GM12878 (cell line): ENCODE measurements around the gene GNPTAB. TPM values are rescaled to one million over a fixed set of nuclear protein-coding genes. Genes with fewer than 3 reads are reported as not detected.

Source experiments
- ATAC-seq: fragments of 200-7000 bp; cut with Tn5 transposase; 3 replicates; pipeline ENCODE4 v1.9.1; 2020; ENCODE audit warnings: mild to moderate bottlenecking, moderate library complexity
- BruUV-seq: library from RNA; stranded (reverse); fragments of 400-500 nt; replicated peaks from 2 replicates; lab custom pipeline; 2021; lab: Mats Ljungman, UMichigan
- CTCF ChIA-PET: fragments of 300-600 bp; sonication (Branson Sonifier 250); formaldehyde crosslinking; extraction: SDS; loops from one replicate; lab custom pipeline; 2021; ENCODE audit warnings: inconsistent platforms; lab: Yijun Ruan, JAX
- POLR2A ChIA-PET: fragments of 350-600 bp; formaldehyde crosslinking; extraction: SDS; loops from one replicate; lab custom pipeline; 2021; ENCODE audit warnings: inconsistent platforms; lab: Charles Lee
- RAD21 ChIA-PET: fragments of 300-600 bp; sonication (Branson Sonifier 250); formaldehyde crosslinking; loops from one replicate; lab custom pipeline; 2023; ENCODE audit warnings: antibody characterized with exemption; ENCODE audit not compliant: unreplicated experiment; lab: Charles Lee
- SMC1A ChIA-PET: fragments of 300-600 bp; sonication (Branson Sonifier 250); formaldehyde crosslinking; loops from one replicate; lab custom pipeline; 2023; ENCODE audit not compliant: unreplicated experiment, uncharacterized antibody; lab: Charles Lee
- DNase-seq: peaks from one replicate; pipeline ENCODE4 v3.0.0-alpha.2; 2011; ENCODE audit warnings: low read depth, low spot score
- FAIRE-seq: peaks from 3 replicates; lab custom pipeline; 2011; peaks lifted over from hg19 to GRCh38; lab: Jason Lieb, UNC
- H2AFZ ChIP-seq: 2 replicates; pipeline ENCODE4 v1.6.0; 2011; ENCODE audit warnings: low read depth, low read length, control low read depth; ENCODE audit not compliant: control insufficient read depth
- H3K27ac ChIP-seq: 2 replicates; pipeline ENCODE4 v1.5.1; 2011; ENCODE audit warnings: control low read depth; ENCODE audit not compliant: control insufficient read depth, insufficient read depth
- H3K27me3 ChIP-seq, 2 experiments: replicated peaks in 1 of 2; 2 replicates each; pipeline versions ENCODE4 v1.6.0 to v1.6.1; 2011; ENCODE audit warnings: low read length in 1 of 2; ENCODE audit not compliant: control insufficient read depth in 2 of 2, insufficient read depth in 2 of 2
- H3K36me3 ChIP-seq, 2 experiments: 2 replicates each; pipeline ENCODE4 v1.5.1; 2011; ENCODE audit warnings: low read length in 1 of 2; ENCODE audit not compliant: control insufficient read depth in 2 of 2, insufficient read depth in 2 of 2
- H3K4me1 ChIP-seq: 2 replicates; pipeline ENCODE4 v1.6.1; 2011; ENCODE audit warnings: mild to moderate bottlenecking, low read length, moderate library complexity, mixed read lengths; ENCODE audit not compliant: control insufficient read depth, insufficient read depth
- H3K4me2 ChIP-seq: 2 replicates; pipeline ENCODE4 v1.6.0; 2011; ENCODE audit warnings: control low read depth; ENCODE audit not compliant: control insufficient read depth, insufficient read depth
- H3K4me3 ChIP-seq: fragments of 200-600 bp; sonication (generic); 2 replicates; pipeline ENCODE4 v1.5.1; 2016
- H3K79me2 ChIP-seq: 2 replicates; pipeline ENCODE4 v1.6.0; 2011; ENCODE audit warnings: low read length; ENCODE audit not compliant: control insufficient read depth, insufficient read depth
- H3K9ac ChIP-seq: 2 replicates; pipeline ENCODE4 v1.8.0; 2011; ENCODE audit warnings: low read length, control low read depth, mixed read lengths; ENCODE audit not compliant: control insufficient read depth, insufficient read depth
- H3K9me3 ChIP-seq: replicated peaks from 3 replicates; pipeline ENCODE4 v1.5.1; 2011; ENCODE audit warnings: mild to moderate bottlenecking, low read length; ENCODE audit not compliant: control insufficient read depth, insufficient read depth
- H4K20me1 ChIP-seq: 2 replicates; pipeline ENCODE4 v1.6.0; 2011; ENCODE audit not compliant: control insufficient read depth, insufficient read depth
- ASH2L ChIP-seq: fragments of 300-600, 200-600 bp; sonication (generic); IDR thresholded peaks from 2 replicates; pipeline ENCODE4 v1.6.1; 2017; ENCODE audit warnings: low read depth, mild to moderate bottlenecking, borderline replicate concordance
- NFYA ChIP-seq: IDR thresholded peaks from 2 replicates; pipeline ENCODE4 v1.6.1; 2011; ENCODE audit warnings: low read depth, mild to moderate bottlenecking, low read length, improper control_type of control experiment, borderline replicate concordance
- STAT1 ChIP-seq: fragments of 450-650 bp; conservative IDR thresholded peaks from 2 replicates; pipeline ENCODE4 v1.6.1; 2014; ENCODE audit warnings: antibody characterized with exemption, mild to moderate bottlenecking
- ZNF592 ChIP-seq: fragments of 450-650 bp; IDR thresholded peaks from 2 replicates; pipeline ENCODE4 v1.6.1; 2017; ENCODE audit warnings: mild to moderate bottlenecking, moderate library complexity
- WGBS: methylation state at CpG from one replicate; pipeline ENCODE4 v1.1.6; 2016; ENCODE audit warnings: low lambda C conversion rate; ENCODE audit not compliant: insufficient replicate concordance, insufficient coverage; ENCODE audit errors: missing lambda C conversion rate; 5-methylcytosine and 5-hydroxymethylcytosine counted together
- in situ Hi-C: fragments of 300-500 bp; cut with MboI; formaldehyde crosslinking; loops from 9 replicates; pipeline ENCODE4 v1.14.3; 2018; ENCODE audit warnings: mixed read lengths
- intact Hi-C: fragments of 100-400 bp; cut with micrococcal nuclease; formaldehyde crosslinking; loops from one replicate; pipeline ENCODE4 v1.14.2; 2022; ENCODE audit not compliant: unreplicated experiment
- polyA plus RNA-seq, 11 experiments: library from polyadenylated mRNA; depleted of rRNA in 4 of 11; unstranded in 6 of 11; stranded (reverse) in 5 of 11; fragments of >200 nt; fragmentation: Nextera tagmentation in 4 of 11; fragmentation: Illumina TruSeq in 1 of 11; extraction: Ambion mirVana in 4 of 11; extraction: Trizol in 1 of 11; gene quantifications; 1 replicate in 1 of 11; 2 replicates in 10 of 11; pipeline versions ENCODE4 v1.2.1 to v1.2.3, GENCODE V29; 2011 to 2016; ENCODE audit warnings: inconsistent platforms in 2 of 11, missing spikeins in 2 of 11, low read depth in 1 of 11
- total RNA-seq, 4 experiments: library from RNA; depleted of rRNA in 3 of 4; stranded (reverse); fragments of >200 nt in 3 of 4; fragmentation: Illumina TruSeq in 1 of 4; extraction: Trizol in 1 of 4; gene quantifications; 2 replicates each; pipeline versions ENCODE4 v1.2.1 to v1.2.3, GENCODE V29; 2013 to 2021

GNPTAB gene
- total and polyA plus RNA-seq, 10 of the 15 experiments (the other 5 are each of a cell fraction or from before 2014, with no cell fraction given) = 9.8 to 38.9 (median 35.3) TPM

- Histone ChIP-seq H3K4me1 (peaks cover 15% of the 10 kb centered on the region), H3K27ac (no peak overlapping the region), H4K20me1 (no peaks in the 10 kb centered on the region), H2AFZ (no peak overlapping the region), H3K4me3 (no peak overlapping the region), H3K36me3 (no peaks in the 10 kb centered on the region), H3K9ac (no peak overlapping the region), H3K9me3 (no peaks in the 10 kb centered on the region), H3K79me2 (no peaks in the 10 kb centered on the region), H3K4me2 (no peak overlapping the region), H3K27me3 (no peaks in the 10 kb centered on the region)
- ChIA-PET POLR2A (interaction anchor here (0.7 to 3.1 kb wide), 4 partner anchors 10 to 67 kb away, joined by 3 to 14 read pairs (median 4); partner anchors contain the start of gene GNPTAB), RAD21 (interaction anchor here (1.1 to 4.2 kb wide), 6 partner anchors 13 to 426 kb away, joined by 3 to 61 read pairs (median 12); partner anchors contain the start of gene GNPTAB), CTCF (interaction anchor here (0.6 to 10.4 kb wide), 18 partner anchors 10 to 899 kb away, joined by 3 to 179 read pairs (median 12); partner anchors contain the start of gene GNPTAB), SMC1A (interaction anchor here (0.6 to 7.0 kb wide), 13 partner anchors 14 to 891 kb away, joined by 3 to 93 read pairs (median 4); partner anchors contain the start of gene GNPTAB)
- intact Hi-C loops (no loop called here), in situ Hi-C loops (no loop called here)
- 57% methylated on average over 4 of the region's 4 CpGs for WGBS
- BruUV-seq = no TSS peak
- FAIRE-seq (no peak), ATAC-seq (no peak), DNase-seq (no peak)
- no peak for TF ChIP-seq ASH2L
- TF ChIP-seq ZNF592 = no peak
- no peak for TF ChIP-seq STAT1
- no peak for TF ChIP-seq NFYA
Observed at GRCh38 chr12:101841069-101841468, 10.3 kb upstream of the GNPTAB start.
